HG02610 (cell line): Measurements from ENCODE around the gene PRKAB2.
"Not testable (repeated sequence)": the region's sequence is repeated elsewhere in the genome, so short reads cannot be mapped to it uniquely, and the experiment has no call there.

Experiments used
- ATAC-seq: cut with Tn5 transposase; IDR thresholded peaks from one replicate; pipeline ENCODE4 v1.9.1; 2021; ENCODE audit warnings: mild to moderate bottlenecking, moderate library complexity; ENCODE audit not compliant: unreplicated experiment

The PRKAB2 gene

GRCh38 chr1:147111381-147112130 is 60.7 kb downstream of the PRKAB2 start:
- ATAC-seq = no peak

DNA sequence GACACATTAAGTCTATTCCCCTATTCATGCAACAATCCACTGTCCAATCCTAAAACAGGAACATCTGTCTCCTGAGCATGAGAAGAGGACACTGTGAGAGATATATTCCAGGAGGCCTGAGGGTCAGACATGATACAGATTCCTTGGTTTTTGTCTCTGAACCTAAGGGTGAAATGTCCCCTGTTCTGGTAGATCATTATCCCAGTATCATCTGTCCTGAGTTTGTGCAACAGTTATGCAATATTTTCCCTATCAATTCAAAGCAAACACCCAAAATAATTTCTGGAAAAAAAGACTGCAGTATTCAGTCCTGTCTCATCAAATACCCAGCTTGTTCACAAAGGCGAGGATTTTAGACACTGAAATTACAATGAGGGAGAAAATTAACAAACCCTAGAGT is 61.4 kb downstream of the PRKAB2 start:
- ATAC-seq = no peak

DNA sequence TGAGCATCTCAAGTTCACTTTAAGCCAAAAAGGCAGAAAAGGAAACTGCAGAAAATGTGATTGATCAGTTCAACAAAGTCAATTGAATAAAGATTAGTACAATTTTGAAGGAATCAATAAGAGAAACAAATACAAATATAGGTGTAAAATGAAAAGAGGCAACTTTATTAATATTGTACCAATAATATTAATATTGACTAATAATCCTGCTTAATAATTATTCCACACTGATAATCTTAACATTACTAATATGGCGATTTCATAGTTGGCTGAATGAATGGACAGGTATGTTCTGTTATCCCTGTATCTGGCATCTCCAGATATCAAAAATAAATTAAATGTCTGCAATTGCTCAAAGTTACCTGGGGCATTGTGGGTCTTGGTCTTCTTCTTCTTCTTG is 61.8 kb downstream of the PRKAB2 start:
- ATAC-seq = no peak

DNA sequence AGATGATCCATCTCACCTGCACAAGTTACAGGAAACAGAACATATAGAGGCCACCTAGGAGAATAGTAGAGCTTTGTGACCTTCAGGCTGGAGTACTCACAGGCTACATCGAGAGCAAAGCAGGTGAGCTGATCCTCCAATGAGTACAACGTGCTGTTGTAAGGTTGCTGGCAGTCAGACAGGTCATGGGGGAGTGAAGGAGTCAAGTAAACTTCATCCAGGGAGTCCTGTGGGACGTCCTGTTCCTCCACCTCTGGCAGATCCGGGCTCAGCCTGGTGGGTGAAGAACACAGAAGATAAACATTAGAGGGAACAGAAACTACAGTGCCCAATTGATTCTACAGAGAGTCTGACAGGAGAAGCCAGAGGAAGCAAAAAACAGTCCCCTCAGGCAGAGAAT is 62.5 kb downstream of the PRKAB2 start:
- ATAC-seq = no peak

GRCh38 chr1:147109041-147109440 is 63.2 kb downstream of the PRKAB2 start:
- peak; percentile 83 for ATAC-seq

DNA sequence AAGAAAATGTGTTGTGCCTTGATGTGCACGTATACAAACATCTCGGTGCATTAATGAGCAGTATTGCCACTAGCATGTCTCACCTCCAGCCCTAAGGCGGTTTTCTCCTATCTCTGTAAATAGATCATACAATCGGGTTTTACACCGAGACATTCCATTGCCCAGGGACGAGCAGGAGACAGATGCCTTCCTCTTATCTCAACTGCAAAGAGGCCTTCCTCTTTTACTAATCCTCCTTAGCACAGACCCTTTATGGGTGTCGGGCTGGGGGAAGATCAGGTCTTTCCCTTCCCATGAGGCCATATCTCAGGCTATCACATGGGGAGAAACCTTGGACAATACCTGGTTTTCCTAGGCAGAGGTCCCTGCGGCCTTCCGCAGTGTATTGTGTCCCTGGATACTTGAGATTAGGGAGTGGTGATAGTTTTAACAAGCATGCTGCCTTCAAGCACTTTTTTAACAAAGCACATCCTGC is 65.8 kb downstream of the PRKAB2 start:
- not testable (repeated sequence) for ATAC-seq

DNA sequence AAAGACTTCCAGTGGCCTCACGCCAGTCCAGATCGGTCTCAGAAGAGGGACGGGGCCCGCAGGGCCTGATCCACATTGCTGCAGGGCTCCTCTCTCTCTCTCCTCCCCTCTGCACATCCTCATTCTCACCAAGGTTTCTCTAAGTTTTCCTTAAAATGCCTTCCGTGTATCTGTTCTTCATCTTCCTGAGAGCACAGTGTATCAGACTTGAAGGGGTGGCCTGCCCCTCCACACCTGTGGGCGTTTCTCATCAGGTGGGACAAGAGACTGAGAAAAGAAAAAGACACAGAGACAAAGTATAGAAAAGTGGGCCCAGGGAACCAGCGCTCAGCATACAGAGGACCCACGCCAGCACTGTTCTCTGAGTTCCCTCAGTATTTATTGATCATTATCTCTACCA is 66.4 kb downstream of the PRKAB2 start:
- ATAC-seq = no peak
